GM19193 (cell line): ENCODE data around the gene TRIP11.
A peak's percentile ranks its signal among the peaks of the same experiment; 100 is the strongest.

ENCODE experiments used
- POLR2A ChIP-seq: IDR thresholded peaks from 4 replicates; pipeline ENCODE4 v1.6.1; 2011; ENCODE audit not compliant: insufficient read depth, insufficient read length; ENCODE audit errors: extremely low read depth

Gene TRIP11

DNA sequence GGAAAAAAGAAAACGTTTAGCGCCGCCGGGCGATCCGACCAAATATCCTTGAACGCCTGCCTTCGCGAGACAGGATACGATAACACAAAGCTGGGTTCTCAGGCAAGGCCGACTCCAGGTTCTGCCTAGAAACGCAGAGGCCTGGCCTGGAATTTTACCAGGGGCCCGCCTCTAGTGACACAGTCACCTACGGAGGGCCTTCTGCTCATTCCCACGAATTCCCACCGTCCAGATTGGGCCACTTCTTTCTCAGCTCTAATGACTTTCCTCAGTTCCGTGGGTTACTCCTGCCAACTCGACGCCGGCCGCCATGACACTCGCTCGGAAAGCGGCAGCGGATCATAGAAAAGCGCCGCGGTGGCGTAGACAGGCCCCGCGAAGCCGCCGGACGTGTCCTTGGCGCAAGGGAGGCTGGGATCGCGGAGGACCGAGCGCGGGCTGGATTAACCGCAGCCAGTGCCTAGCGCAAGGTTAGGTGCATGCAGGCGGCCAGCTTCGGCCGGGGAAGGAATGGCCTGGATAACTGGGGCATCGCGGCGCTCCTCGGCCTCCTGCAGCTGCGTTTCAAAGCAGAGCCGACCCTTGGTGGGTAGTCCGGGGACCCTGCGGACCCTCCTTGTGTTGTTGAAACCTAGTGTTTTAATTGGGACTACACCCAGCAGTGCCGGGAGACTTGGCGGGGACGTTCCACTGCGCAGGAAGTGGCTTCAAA, at the start of gene TRIP11:
Gene TRIP11, minus strand, starts transcription at position 341 of the 712 bp plus-strand sequence. CDS start 374 bp downstream, outside the sequence.
- TF ChIP-seq POLR2A = peak; percentile 98

DNA sequence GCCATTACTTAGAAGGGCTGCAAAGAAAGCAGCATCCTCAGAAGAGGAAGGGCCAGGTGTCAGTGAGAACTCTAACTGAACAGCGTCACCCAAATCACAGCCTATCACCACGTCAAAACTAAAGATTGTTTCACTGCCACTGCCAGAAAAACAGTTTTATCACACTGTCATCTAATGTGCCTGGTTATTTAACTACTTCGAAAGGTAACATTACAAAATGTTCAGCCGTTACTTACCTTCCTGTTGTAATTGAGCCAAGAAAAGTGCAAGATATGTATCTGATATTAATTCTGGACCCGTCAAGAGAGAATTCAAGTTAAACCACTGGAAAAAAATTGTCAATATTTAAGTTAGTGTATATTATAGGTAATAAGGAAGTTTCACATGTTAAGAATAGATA, 48.6 kb upstream of the TRIP11 start:
- no peak for TF ChIP-seq POLR2A

DNA sequence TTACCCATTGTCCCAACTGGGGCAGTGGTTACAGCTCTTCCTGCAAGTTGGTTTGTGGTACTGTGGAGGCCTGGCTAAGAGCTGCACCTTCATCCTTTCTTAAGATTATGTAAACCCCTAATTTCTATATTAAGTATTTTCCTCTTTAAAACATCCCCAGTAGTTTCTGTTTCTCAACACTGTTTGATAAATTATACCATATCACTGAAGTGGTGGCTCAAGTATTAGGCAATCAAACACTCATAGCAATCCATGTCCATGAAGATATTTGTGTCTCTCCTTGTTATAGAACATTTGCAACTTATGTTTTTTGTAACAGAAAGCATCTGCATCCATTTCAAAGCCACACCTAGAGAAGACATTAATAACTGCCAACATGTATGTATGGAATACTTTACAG, 34.7 kb upstream of the TRIP11 start:
- TF ChIP-seq POLR2A = no peak

DNA sequence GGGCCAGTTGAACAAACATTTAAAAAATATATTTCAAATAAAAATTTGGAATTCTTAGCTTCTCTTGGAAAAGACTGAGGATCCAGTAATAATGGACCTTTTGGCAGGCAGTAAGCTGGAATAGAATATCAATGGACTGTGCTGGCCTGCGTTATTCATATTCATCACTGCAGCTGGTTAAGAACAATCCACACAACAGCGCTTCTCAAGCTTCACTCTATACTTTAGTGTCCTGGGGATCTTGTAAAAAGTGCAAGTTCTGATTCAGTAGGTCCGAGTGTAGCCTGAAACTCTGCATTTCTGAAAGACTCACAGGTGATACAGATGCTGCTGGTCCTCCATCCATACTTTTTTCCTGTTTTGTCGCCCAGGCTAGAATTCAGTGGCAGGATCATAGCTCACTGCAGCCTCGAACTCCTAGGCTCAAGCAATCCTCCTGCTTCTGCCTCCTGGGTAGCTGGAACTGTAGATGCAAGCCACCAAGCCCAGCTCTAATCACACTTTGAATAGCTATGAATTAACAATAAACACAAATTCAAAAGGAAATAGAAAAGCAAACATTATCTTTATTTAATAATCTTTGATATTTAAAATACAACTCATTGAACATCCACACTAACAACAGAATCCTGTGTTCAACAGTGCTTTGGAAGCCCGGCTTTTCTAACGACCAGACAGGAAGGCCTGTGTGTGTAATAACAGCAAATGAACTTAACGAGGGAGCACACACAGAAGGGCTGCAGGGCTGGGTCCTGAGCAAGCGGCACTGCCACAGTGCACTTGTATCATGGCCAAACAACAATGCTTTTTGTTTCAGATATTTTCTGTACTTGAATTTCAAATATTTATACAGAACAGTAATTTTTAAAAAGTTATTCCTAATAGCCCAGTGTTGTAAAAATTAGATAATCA, 18.4 kb upstream of the TRIP11 start:
- TF ChIP-seq POLR2A = no peak

DNA sequence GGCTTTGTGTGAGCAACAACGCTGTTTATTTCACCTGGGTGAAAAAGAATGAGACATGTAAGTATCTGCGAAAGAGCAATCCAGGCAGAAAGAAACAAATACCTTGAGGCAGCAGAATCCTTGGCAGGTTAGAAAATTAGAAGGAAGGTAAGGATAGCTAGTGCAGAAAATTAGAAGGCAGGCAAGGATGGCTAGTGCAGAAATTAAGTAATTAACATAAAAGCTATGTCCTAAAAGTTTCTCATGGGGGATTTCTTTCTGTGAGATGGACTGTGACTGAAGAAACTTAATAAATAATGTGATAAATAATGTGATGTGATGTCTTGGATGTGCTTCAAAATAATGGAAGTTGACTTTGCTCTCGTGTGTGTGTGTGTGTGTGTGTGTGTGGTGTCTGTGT, 9.9 kb upstream of the TRIP11 start:
- TF ChIP-seq POLR2A = no peak

DNA sequence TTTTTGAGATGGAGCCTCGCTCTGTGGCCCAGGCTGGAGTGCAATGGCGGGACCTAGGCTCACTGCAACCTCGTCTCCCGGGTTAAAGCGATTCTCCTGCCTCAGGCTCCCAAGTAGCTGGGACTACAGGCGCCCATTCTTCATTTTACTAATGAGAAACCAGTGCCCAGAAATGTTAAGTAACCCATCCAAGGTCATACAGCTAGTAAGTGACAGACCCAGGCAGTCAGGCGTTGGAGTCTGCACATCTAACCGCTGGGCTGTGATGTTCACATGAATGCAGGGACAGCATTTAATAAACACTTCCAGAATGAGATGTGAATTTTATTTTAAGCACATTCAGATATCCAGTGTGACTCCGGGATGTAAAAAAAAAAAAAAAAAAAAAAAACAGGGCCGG, 1.3 kb upstream of the TRIP11 start:
- TF ChIP-seq POLR2A = no peak

DNA sequence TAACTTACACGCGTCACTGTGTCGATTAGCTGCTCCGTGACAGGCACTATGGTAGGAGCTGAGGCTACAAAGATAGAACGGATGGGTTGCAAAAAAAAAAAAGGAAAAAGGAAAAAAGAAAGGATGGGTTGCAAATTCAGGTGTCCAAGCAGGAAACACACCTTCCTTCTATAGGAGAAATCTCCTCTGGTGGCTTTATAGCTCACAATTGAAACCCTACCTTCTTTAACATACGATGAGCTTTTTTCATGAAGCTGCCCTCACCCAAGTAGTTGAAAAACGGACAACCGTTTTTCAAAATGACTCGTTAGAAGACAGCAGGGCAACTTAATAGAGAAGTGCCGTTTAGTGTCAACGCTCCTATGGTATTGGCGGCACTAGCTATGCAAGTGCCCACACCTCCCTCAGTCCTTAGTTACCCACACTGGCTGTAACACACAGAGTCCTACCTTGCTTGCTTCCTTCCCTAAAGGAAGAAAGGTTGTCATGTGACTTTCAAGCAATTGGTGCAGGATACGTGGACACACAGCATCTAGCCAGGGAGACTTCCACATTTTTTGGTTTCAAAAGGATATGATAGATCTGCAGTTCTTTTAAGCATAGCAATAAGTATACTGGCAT, 682 bp upstream of the TRIP11 start:
- TF ChIP-seq POLR2A = no peak

DNA sequence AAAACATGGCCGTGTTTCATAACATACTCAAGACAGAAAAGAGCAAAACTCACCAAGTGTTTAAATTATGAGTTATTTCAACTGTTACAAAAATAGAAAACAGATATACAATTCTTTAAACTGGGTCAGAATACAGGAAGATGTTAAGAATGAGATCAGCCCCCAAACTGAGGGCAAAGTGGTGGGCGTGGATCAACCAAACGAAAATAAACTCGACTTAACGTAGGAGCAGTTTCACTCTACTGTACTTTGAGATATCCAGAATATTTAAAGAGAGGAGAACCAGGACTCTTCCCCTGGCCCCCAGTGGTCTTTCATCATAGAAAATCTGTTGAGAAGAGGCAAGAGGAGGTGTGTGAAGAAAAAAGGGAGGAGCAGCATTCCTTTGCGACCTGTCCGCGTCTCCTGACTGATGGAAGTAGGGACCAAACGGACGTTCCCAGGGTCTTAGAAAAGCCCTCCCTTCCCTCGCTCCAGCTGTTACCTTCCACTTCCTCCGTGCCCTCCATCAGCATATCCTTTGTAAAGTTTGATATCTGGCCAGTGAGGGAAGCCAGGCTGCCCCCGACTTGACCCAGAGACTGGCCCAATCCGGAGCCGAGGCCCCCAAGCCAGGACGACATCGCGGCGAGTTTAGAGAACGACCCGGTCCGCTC, 668 bp downstream of the TRIP11 start:
- TF ChIP-seq POLR2A = no peak

DNA sequence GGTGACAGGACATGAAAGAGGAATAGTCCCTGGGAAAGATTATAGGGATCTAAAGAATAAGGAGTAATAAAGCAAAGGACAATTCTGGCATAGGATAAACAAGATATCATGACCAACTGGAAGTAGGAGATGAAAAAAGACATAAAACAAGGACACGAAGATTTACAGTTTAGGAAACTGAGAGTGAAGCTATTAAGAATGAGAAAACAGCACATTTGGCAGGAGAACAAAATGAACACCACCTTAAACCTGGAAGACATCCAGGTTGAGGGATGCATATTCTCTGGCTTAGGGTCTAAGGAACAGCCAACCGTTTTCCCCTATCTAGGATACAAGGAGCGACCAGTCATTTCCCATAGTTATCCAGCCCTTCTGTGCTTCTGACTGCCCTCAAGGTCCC, 1.9 kb downstream of the TRIP11 start:
- TF ChIP-seq POLR2A = no peak

DNA sequence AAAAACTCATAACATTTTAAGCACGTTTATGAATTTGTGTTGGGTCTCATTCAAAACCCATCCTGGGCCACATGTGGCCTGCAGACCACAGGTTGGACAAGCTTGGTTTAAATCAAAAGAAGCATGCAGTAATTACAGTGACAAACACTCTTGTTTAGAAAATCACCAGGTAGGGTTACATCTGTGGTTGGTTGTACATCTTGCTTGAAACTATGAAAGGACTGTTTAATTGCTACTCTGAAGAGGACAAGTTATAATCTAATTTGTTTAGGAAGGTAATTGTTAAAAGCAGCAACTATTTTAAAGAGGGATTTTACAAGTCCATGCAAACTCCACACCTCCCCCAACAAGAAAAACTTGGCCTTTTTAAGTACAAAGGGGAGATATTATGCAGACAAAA, 4.0 kb downstream of the TRIP11 start:
- TF ChIP-seq POLR2A = no peak

DNA sequence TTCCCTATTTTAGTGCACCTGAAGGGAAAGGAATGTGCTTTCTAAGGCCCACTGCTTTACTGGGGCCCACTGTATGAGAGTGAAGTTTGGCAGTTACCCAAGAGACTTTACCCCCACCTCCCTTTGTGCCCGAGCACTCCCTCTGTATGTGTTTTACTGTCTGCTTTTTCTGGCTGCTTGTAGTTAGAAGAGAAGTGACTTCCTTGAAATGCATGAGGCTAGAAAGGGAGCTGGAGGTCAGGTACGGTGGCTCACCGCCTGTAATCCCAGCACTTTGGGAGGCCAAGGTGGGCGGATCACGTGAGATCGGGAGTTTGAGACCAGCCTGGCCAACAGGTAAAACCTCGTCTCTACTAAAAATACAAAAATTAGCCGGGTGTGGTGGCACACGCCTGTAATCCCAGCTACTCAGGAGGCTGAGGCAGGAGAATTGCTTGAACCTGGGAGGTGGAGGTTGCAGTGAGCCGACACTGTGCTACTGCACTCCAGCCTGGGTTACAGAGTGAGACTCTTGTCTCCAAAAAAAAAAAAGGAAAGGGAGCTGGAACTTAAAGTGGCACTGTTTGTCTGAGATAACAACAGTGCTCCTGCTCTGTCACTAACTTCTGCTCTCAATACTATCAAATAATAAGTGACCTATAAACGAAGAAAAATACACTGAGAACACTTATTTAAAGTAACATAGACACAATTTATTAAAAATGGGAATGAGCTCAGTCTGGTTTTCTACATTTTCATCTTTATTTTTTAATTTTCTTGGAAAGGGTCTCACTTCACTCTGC, 5.8 kb downstream of the TRIP11 start:
- no peak for TF ChIP-seq POLR2A

DNA sequence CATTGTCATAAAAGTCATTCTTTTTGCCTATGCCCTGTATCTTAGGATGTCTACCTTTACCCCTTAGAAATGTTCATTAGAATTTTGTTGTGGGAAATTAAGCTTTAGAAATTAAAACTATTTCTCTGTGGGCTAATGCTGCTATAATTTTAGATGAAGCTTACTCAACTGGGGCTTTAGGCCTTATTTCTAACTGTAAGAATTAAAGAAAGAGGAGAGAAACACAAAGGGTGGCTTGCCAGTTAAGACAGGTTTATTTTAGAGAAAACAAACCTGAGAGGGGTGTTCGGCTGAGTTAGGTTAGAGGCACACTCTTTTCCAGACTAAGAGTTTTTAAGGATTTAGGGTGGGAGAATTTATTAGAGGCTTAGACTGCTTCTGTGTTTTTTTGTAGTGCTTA, 6.4 kb downstream of the TRIP11 start:
- TF ChIP-seq POLR2A = no peak

DNA sequence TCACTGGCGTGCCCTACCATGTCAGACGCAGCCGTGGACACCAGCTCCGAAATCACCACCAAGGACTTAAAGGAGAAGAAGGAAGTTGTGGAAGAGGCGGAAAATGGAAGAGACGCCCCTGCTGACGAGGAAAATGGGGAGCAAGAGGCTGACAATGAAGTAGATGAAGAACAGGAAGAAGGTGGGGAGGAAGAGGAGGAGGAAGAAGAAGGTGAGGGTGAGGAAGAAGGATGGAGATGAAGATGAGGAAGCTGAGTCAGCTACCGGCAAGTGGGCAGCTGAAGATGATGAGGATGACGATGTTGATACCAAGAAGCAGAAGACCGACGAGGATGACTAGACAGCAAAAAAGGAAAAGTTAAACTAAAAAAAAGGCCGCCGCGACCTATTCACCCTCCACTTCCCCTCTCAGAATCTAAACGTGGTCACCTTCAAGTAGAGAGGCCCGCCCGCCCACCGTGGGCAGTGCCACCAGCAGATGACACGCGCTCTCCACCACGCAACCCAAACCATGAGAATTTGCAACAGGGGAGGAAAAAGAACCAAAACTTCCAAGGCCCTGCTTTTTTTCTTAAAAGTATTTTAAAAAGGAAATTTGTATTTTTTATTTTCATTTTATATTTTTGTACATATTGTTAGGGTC, 13.2 kb downstream of the TRIP11 start:
- no peak for TF ChIP-seq POLR2A

DNA sequence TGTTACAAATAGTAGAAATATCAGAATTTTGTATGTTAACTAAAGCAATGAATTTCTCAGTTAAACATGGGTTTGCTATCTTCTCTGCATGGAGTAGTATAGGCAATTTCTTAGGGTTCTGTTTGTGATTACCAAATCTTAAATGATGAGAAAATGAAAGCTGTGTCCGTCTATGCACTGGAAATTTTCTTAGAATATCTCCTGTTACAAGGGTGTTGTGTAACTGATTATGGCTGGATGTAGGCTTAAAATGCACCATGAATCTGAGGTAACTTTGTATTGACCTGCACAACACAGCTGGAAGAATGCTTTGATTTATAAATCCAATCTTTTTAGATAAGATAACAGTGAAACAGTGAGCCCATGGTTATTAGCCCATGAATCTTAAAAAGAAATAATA, 17.8 kb downstream of the TRIP11 start:
- no peak for TF ChIP-seq POLR2A
